Prostate gland (tissue), 2 donors: Measurements from ENCODE around the gene CELSR2.
"Not testable (repeated sequence)": the region's sequence is repeated elsewhere in the genome, so short reads cannot be mapped to it uniquely, and the experiment has no call there.

ENCODE experiments used
- CTCF ChIP-seq, 4 experiments: fragments of 200-600 bp in 2 of 4; fragments of 450-650 bp in 2 of 4; sonication (generic) in 2 of 4; IDR thresholded peaks; 1 replicate in 3 of 4; 2 replicates in 1 of 4; pipeline ENCODE4 v1.5.1; 2016 to 2019; ENCODE audit warnings: antibody characterized with exemption in 4 of 4, mild to moderate bottlenecking in 2 of 4, moderate library complexity in 2 of 4
- POLR2A ChIP-seq: fragments of 450-650 bp; IDR thresholded peaks from one replicate; pipeline ENCODE4 v1.6.1; 2016; ENCODE audit warnings: antibody characterized with exemption, mild to moderate bottlenecking
- POLR2AphosphoS5 ChIP-seq: sonication (generic); formaldehyde crosslinking; IDR thresholded peaks from one replicate; pipeline ENCODE4 v1.6.1; 2017; ENCODE audit warnings: antibody characterized with exemption

GRCh38 chr1:109286762-109287161, 37.4 kb downstream of the CELSR2 start:
- TF ChIP-seq CTCF (IDR thresholded peaks at IDR 0.05); POLR2AphosphoS5; POLR2A: not testable (repeated sequence)
